ENCODE data around the gene DGCR8. TPM values are rescaled to one million over a fixed set of nuclear protein-coding genes. Genes with fewer than 3 reads are reported as not detected.

DGCR8 gene
- total and polyA plus RNA-seq, 10 donors, result 7.8 to 62.7 (median 31.4) TPM

GRCh38 chr22:20055144-20055543 lies 24.9 kb upstream of the DGCR8 start:
- WGBS, 5 donors, result 95 to 100% (median 96%) methylated on average over 2 of the region's 2 CpGs
- no peak for TF ChIP-seq POLR2AphosphoS5 (IDR thresholded peaks at IDR 0.05)
- no peak for TF ChIP-seq POLR2A (IDR thresholded peaks at IDR 0.05)
- no peak for TF ChIP-seq CTCF (IDR thresholded peaks at IDR 0.05 in 8 of 11, conservative IDR thresholded peaks at IDR 0.05 in 3 of 11)
- no peak overlapping the region for H3K27ac ChIP-seq
- peaks cover 0 to 97% (median 62%) of the 10 kb centered on the region in 6 donors for H3K36me3 ChIP-seq
- no peaks in the 10 kb centered on the region for H3K27me3 ChIP-seq (replicated peaks in 1 of 7)
- H3K4me3 ChIP-seq, result no peak overlapping the region
- intact Hi-C loops (cut with DNase I; ENCODE audit: low total_unique reads), result no loop called here
- DNase-seq, result no peak
- peaks cover 0 to 8% (median 0%) of the 10 kb centered on the region in 6 donors for H3K4me1 ChIP-seq
- no peaks in the 10 kb centered on the region for H3K9me3 ChIP-seq

GRCh38 chr22:20055654-20056053 lies 24.4 kb upstream of the DGCR8 start:
- WGBS, 5 donors, result 94 to 97% (median 95%) methylated on average over 14 to 15 of the region's 15 CpGs
- H3K9me3 ChIP-seq, result no peaks in the 10 kb centered on the region
- DNase-seq, result no peak
- H3K36me3 ChIP-seq, result peaks cover 0 to 97% (median 63%) of the 10 kb centered on the region in 6 donors
- H3K4me1 ChIP-seq, result peaks cover 0 to 9% (median 0%) of the 10 kb centered on the region in 6 donors
- peak in 1 of 3 donors; percentile 15 for TF ChIP-seq POLR2AphosphoS5 (IDR thresholded peaks at IDR 0.05)
- TF ChIP-seq CTCF (IDR thresholded peaks at IDR 0.05 in 8 of 11, conservative IDR thresholded peaks at IDR 0.05 in 3 of 11), result no peak
- TF ChIP-seq POLR2A (IDR thresholded peaks at IDR 0.05), result no peak
- no peak overlapping the region for H3K4me3 ChIP-seq
- no peaks in the 10 kb centered on the region for H3K27me3 ChIP-seq (replicated peaks in 1 of 7)
- intact Hi-C loops (cut with DNase I; ENCODE audit: low total_unique reads), result no loop called here
- H3K27ac ChIP-seq, result no peak overlapping the region

GRCh38 chr22:20056161-20056560 lies 23.9 kb upstream of the DGCR8 start:
- H3K27ac ChIP-seq, result no peak overlapping the region
- TF ChIP-seq CTCF (IDR thresholded peaks at IDR 0.05 in 8 of 11, conservative IDR thresholded peaks at IDR 0.05 in 3 of 11) (no peak), POLR2A (IDR thresholded peaks at IDR 0.05) (no peak), POLR2AphosphoS5 (IDR thresholded peaks at IDR 0.05) (no peak)
- intact Hi-C loops (cut with DNase I; ENCODE audit: low total_unique reads), result no loop called here
- H3K36me3 ChIP-seq, result peaks cover 0 to 97% (median 66%) of the 10 kb centered on the region in 6 donors
- H3K4me1 ChIP-seq, result peaks cover 0 to 14% (median under 1%) of the 10 kb centered on the region in 6 donors
- H3K4me3 ChIP-seq, result no peak overlapping the region
- 86 to 93% (median 91%) methylated on average over 10 of the region's 10 CpGs for WGBS, 5 donors
- H3K9me3 ChIP-seq, result no peaks in the 10 kb centered on the region
- DNase-seq, result no peak
- H3K27me3 ChIP-seq (replicated peaks in 1 of 7), result no peaks in the 10 kb centered on the region

- H3K27me3 ChIP-seq (replicated peaks in 1 of 7), result no peaks in the 10 kb centered on the region
- H3K4me1 ChIP-seq, result peaks cover 0 to 21% (median 2%) of the 10 kb centered on the region in 6 donors
- peaks cover 0 to 97% (median 70%) of the 10 kb centered on the region in 6 donors for H3K36me3 ChIP-seq
- no peak overlapping the region for H3K27ac ChIP-seq
- DNase-seq, result no peak
- no peak for TF ChIP-seq CTCF (IDR thresholded peaks at IDR 0.05 in 8 of 11, conservative IDR thresholded peaks at IDR 0.05 in 3 of 11)
- TF ChIP-seq POLR2AphosphoS5 (IDR thresholded peaks at IDR 0.05), result no peak
- no peak for TF ChIP-seq POLR2A (IDR thresholded peaks at IDR 0.05)
- no peaks in the 10 kb centered on the region for H3K9me3 ChIP-seq
- intact Hi-C loops (cut with DNase I; ENCODE audit: low total_unique reads), result no loop called here
- 94 to 96% (median 95%) methylated on average over 14 to 16 of the region's 16 CpGs for WGBS, 5 donors
- no peak overlapping the region for H3K4me3 ChIP-seq
Observed at GRCh38 chr22:20056696-20057386, 23.2 kb upstream of the DGCR8 start.

All from spleen (tissue), 11 donors.